PC-3 (cell line): ENCODE data around the gene FBXO17.

Experiments
- EZH2 ChIP-seq: fragments of 300-600 bp; sonication (generic); IDR thresholded peaks from one replicate; pipeline ENCODE4 v1.6.1; 2017; ENCODE audit warnings: antibody characterized with exemption, mild to moderate bottlenecking, low read length; ENCODE audit not compliant: unreplicated experiment
- EZH2phosphoT487 ChIP-seq: fragments of 300-600 bp; sonication (generic); IDR thresholded peaks from 2 replicates; pipeline ENCODE4 v1.6.1; 2018; ENCODE audit warnings: mild to moderate bottlenecking, antibody characterized with exemption, low read length, borderline replicate concordance

GRCh38 chr19:38953677-38954076 lies 21.9 kb downstream of the FBXO17 start:
- TF ChIP-seq EZH2phosphoT487 = no peak
- TF ChIP-seq EZH2 = no peak
